ENCODE measurements around the gene GAB2. TPM values are rescaled to one million over a fixed set of nuclear protein-coding genes. Genes with fewer than 3 reads are reported as not detected.

The GAB2 gene
- total and polyA plus RNA-seq, 10 of the 15 experiments (the other 5 are each of a cell fraction or from before 2014, with no cell fraction given) = 0.69 to 12.6 (median 3.8) TPM

- Histone ChIP-seq H3K9me3 (replicated peaks; ENCODE audit: control insufficient read depth, insufficient read depth, low read length) (no peaks in the 10 kb centered on the region; the same call in 2 of the 3 replicates), H3K27me3 (replicated peaks in 1 of 2; ENCODE audit: control insufficient read depth in 2 of 2, insufficient read depth in 2 of 2, low read length in 1 of 2) (no peaks in the 10 kb centered on the region), H3K9ac (ENCODE audit: control insufficient read depth, insufficient read depth, low read length) (no peak overlapping the region), H2AFZ (ENCODE audit: control insufficient read depth, low read depth, low read length) (no peak overlapping the region), H3K4me3 (peak overlapping the region; percentile 46), H3K27ac (ENCODE audit: control insufficient read depth, insufficient read depth) (peak overlapping the region; percentile 54), H3K4me1 (ENCODE audit: control insufficient read depth, insufficient read depth, low read length) (peaks cover 57% of the 10 kb centered on the region), H3K79me2 (ENCODE audit: control insufficient read depth, insufficient read depth, low read length) (no peaks in the 10 kb centered on the region), H4K20me1 (ENCODE audit: control insufficient read depth, insufficient read depth) (no peaks in the 10 kb centered on the region), H3K36me3 (ENCODE audit: control insufficient read depth in 2 of 2, insufficient read depth in 2 of 2, low read length in 1 of 2) (no peaks in the 10 kb centered on the region), H3K4me2 (ENCODE audit: control insufficient read depth, insufficient read depth) (peak overlapping the region; percentile 90)
- peak; percentile 18 for FAIRE-seq
- DNase-seq (ENCODE audit: low read depth, low spot score) = no peak
- CTCF ChIA-PET = interaction anchor here (0.5 to 6.6 kb wide), 7 partner anchors 8 to 199 kb away, joined by 3 to 102 read pairs (median 7); partner anchors contain the start of gene GAB2
- TF ChIP-seq FOXM1 (IDR thresholded peaks at IDR 0.05; ENCODE audit: low read depth, low read length) (no peak), NR2C2 (IDR thresholded peaks at IDR 0.05; ENCODE audit: borderline replicate concordance, control insufficient read depth, insufficient read length, low read depth) (no peak), RUNX3 (IDR thresholded peaks at IDR 0.05; ENCODE audit: low read length) (peak; percentile 71), MTA3 (IDR thresholded peaks at IDR 0.05; ENCODE audit: borderline replicate concordance, low read length) (0 out of 2 replicates have a peak, but pooled peaks have one; percentile 28), STAT3 (IDR thresholded peaks at IDR 0.05; ENCODE audit: low read depth, low read length) (0 out of 2 replicates have a peak, but pooled peaks have one; percentile 23)
- in situ Hi-C loops (cut with MboI) = no loop called here
- ATAC-seq = peak; percentile 74
- no TSS peak for BruUV-seq (replicated peaks)
- POLR2A ChIA-PET = interaction anchor here (1.0 to 3.3 kb wide), 3 partner anchors 9 to 116 kb away, joined by 3 to 12 read pairs (median 4); partner anchors contain the start of gene GAB2
- RAD21 ChIA-PET (ENCODE audit: unreplicated experiment) = interaction anchor here (1.2 to 6.0 kb wide), 8 partner anchors 9 to 199 kb away, joined by 3 to 55 read pairs (median 6); partner anchors contain the start of gene GAB2
- intact Hi-C loops (cut with micrococcal nuclease; ENCODE audit: unreplicated experiment) = loop anchor here (5.0 to 10.0 kb wide), 2 partner anchors 290 to 352 kb away; partner anchors contain the start of genes ALG8 and NDUFC2
- 0% methylated on average over 1 of the region's 1 CpG for WGBS (ENCODE audit: insufficient coverage, insufficient replicate concordance, low lambda C conversion rate, missing lambda C conversion rate)
- SMC1A ChIA-PET (ENCODE audit: uncharacterized antibody, unreplicated experiment) = interaction anchor here (0.6 to 6.2 kb wide), 12 partner anchors 9 to 199 kb away, joined by 3 to 87 read pairs (median 6); partner anchors contain the start of gene GAB2
Observed at GRCh38 chr11:78426845-78427244, 9.2 kb upstream of the GAB2 start.
